HG03571 (cell line): ENCODE results near the gene KMT2E.

Source experiments
- ATAC-seq: cut with Tn5 transposase; IDR thresholded peaks from one replicate; pipeline ENCODE4 v1.9.1; 2021; ENCODE audit not compliant: unreplicated experiment

KMT2E gene

GRCh38 chr7:105009667-105010503, 4.1 kb upstream of the KMT2E start:
- no peak for ATAC-seq

- ATAC-seq = no peak
Observed at GRCh38 chr7:105010504-105011130, 3.4 kb upstream of the KMT2E start.

GRCh38 chr7:105011141-105011830, 2.7 kb upstream of the KMT2E start:
- no peak for ATAC-seq

- no peak for ATAC-seq
Observed at GRCh38 chr7:105011831-105012502, 2.0 kb upstream of the KMT2E start.

- ATAC-seq = peak; percentile 71
Observed at GRCh38 chr7:105012503-105013220, 1.3 kb upstream of the KMT2E start.

GRCh38 chr7:105013221-105013815, 687 bp upstream of the KMT2E start:
- peak; percentile 35 for ATAC-seq

- no peak for ATAC-seq
Observed at GRCh38 chr7:105014693-105015389, 836 bp downstream of the KMT2E start.

- ATAC-seq = no peak
Observed at GRCh38 chr7:105015390-105015965, 1.5 kb downstream of the KMT2E start.

- ATAC-seq = no peak
Observed at GRCh38 chr7:105016068-105016708, 2.2 kb downstream of the KMT2E start.

- ATAC-seq = no peak
Observed at GRCh38 chr7:105016709-105017656, 3.0 kb downstream of the KMT2E start.

- no peak for ATAC-seq
Observed at GRCh38 chr7:105017657-105018365, 3.8 kb downstream of the KMT2E start.

GRCh38 chr7:105019269-105019668, 5.3 kb downstream of the KMT2E start:
- no peak for ATAC-seq

GRCh38 chr7:105020926-105021325, 6.9 kb downstream of the KMT2E start:
- no peak for ATAC-seq

GRCh38 chr7:105021352-105021751, 7.3 kb downstream of the KMT2E start:
- no peak for ATAC-seq

GRCh38 chr7:105021967-105022366, 8.0 kb downstream of the KMT2E start:
- ATAC-seq = no peak

GRCh38 chr7:105022458-105022857, 8.5 kb downstream of the KMT2E start:
- no peak for ATAC-seq

GRCh38 chr7:105024734-105025133, 10.7 kb downstream of the KMT2E start:
- no peak for ATAC-seq
